Motor neuron (in vitro differentiated cells): ENCODE measurements around the gene ZNF549. TPM values are rescaled to one million over a fixed set of nuclear protein-coding genes. Genes with fewer than 3 reads are reported as not detected.

Experiments
- ATAC-seq, 8 experiments: fragments of 200-7000 bp; cut with Tn5 transposase; replicated peaks in 6 of 8; 2 replicates each; pipeline ENCODE4 v1.8.0; 2021; ENCODE audit warnings: mild to moderate bottlenecking in 8 of 8, moderate library complexity in 8 of 8
- H3K27ac ChIP-seq, 2 donors: fragments of 250-450 bp; sonication (Bioruptor Pico); 2 replicates each; pipeline ENCODE4 v1.9.0; 2021; ENCODE audit warnings: antibody characterized with exemption in 2 of 2, mild to moderate bottlenecking in 2 of 2, moderate library complexity in 1 of 2
- H3K4me1 ChIP-seq, 2 donors: fragments of 250-450 bp; sonication (Bioruptor Pico); replicated peaks in 1 of 2; 2 replicates each; pipeline ENCODE4 v1.6.1; 2021; ENCODE audit warnings: antibody characterized with exemption in 2 of 2, mild to moderate bottlenecking in 2 of 2, moderate library complexity in 1 of 2
- H3K4me3 ChIP-seq, 5 donors: fragments of 250-450 bp; sonication (Bioruptor Pico); 2 replicates each; pipeline ENCODE4 v1.9.0; 2021; ENCODE audit warnings: antibody characterized with exemption in 5 of 5, mild to moderate bottlenecking in 5 of 5, moderate library complexity in 4 of 5
- WGBS, 10 experiments: fragments of 450-650 bp; shearing (Covaris generic); methylation state at CpG; one replicate each; pipeline ENCODE4 v1.0.0; 2022; 5-methylcytosine and 5-hydroxymethylcytosine counted together
- in situ Hi-C, 9 experiments: fragments of 400-800 bp; cut with MboI; loops; one replicate each; pipeline ENCODE4 v1.15.0; 2021; ENCODE audit warnings: low sequenced_read_pairs in 9 of 9, low pct_unique_long_range_greater_than_20kb in 2 of 9; ENCODE audit not compliant: unreplicated experiment in 9 of 9
- total RNA-seq, 8 experiments: library from RNA; unstranded; fragments of 300-600 nt; gene quantifications; 2 replicates each; pipeline versions ENCODE4 v1.2.3 to v1.2.4, GENCODE V29; 2022

The ZNF549 gene
- total RNA-seq, 8 experiments from 2014 or later = 5.4 to 11.9 (median 7.9) TPM

- Histone ChIP-seq H3K4me1 (peaks cover 10% of the 10 kb centered on the region in 2 donors), H3K4me3 (peak within 1 kb of the TSS; percentile 61 to 98 (median 78)), H3K27ac (peak within 1 kb of the TSS; percentile 69 to 78)
- ATAC-seq = peak; percentile 87 to 98 (median 92)
- 0% methylated on average over 1 to 15 of the region's 62 CpGs; no CpG with 5 or more reads in 6 of the 10 experiments for WGBS, 10 experiments
- in situ Hi-C loops = no loop called here
These were observed 51.5 kb downstream of the ZNF549 start, which contains the start of gene ZNF416 for GRCh38 chr19:57578487-57579205. Gene ZNF416, minus strand, starts transcription at chr19:57578911. Its CDS starts 207 bp downstream, at chr19:57578704.

GRCh38 chr19:57583104-57583520, 56.0 kb downstream of the ZNF549 start:
- 60% methylated on average over 1 of the region's 21 CpGs; no CpG with 5 or more reads in 8 of the 10 experiments for WGBS, 10 experiments
- Histone ChIP-seq H3K4me1 (peaks cover 9% of the 10 kb centered on the region in 2 donors), H3K27ac (peak overlapping the region; percentile 77 to 82), H3K4me3 (peak overlapping the region in 1 of 5 donors; percentile 93)
- in situ Hi-C loops = no loop called here
- no peak for ATAC-seq

- H3K27ac ChIP-seq = peak within 1 kb of the TSS; percentile 77 to 82
- 0 to 28% (median 11%) methylated on average over 5 to 18 of the region's 76 CpGs; no CpG with 5 or more reads in 6 of the 10 experiments for WGBS, 10 experiments
- in situ Hi-C loops = no loop called here
These were observed 56.6 kb downstream of the ZNF549 start, which contains the start of gene ZIK1 for GRCh38 chr19:57583521-57584416. Gene ZIK1, plus strand, starts transcription at chr19:57584145. Its CDS starts 212 bp downstream, at chr19:57584357.

GRCh38 chr19:57587529-57587928, 60.4 kb downstream of the ZNF549 start:
- no peak overlapping the region for H3K27ac ChIP-seq
- peaks cover 8% of the 10 kb centered on the region in 2 donors for H3K4me1 ChIP-seq
- WGBS, 10 experiments = 0 to 100% (median 71%) methylated on average over 1 of the region's 1 CpG; no CpG with 5 or more reads in 5 of the 10 experiments
- ATAC-seq = no peak
- no peak overlapping the region for H3K4me3 ChIP-seq
- in situ Hi-C loops = no loop called here

More at GRCh38 chr19:57583521-57584416, 56.6 kb downstream of the ZNF549 start, which contains the start of gene ZIK1:
- Histone ChIP-seq H3K4me3 (peak within 1 kb of the TSS; percentile 57 to 93 (median 71)), H3K4me1 (peaks cover 8% of the 10 kb centered on the region in 2 donors)
- peak; percentile 88 to 96 (median 94) for ATAC-seq

- WGBS, 10 experiments = 50 to 85% (median 69%) methylated on average over 2 to 7 of the region's 8 CpGs; no CpG with 5 or more reads in 2 of the 10 experiments
- peak overlapping the region; percentile 54 to 97 (median 78) for H3K4me3 ChIP-seq
- ATAC-seq = no peak
- peak overlapping the region in 1 of 2 donors; percentile 48 for H3K27ac ChIP-seq
- in situ Hi-C loops = no loop called here
- H3K4me1 ChIP-seq = peaks cover 5 to 8% of the 10 kb centered on the region in 2 donors
These were observed 72.2 kb downstream of the ZNF549 start for GRCh38 chr19:57599377-57599760.

GRCh38 chr19:57599761-57600383, 72.7 kb downstream of the ZNF549 start, which contains the start of gene ZNF530:
Gene ZNF530, plus strand, starts transcription at chr19:57599885. Its CDS starts 4,461 bp downstream, at chr19:57604346.
- Histone ChIP-seq H3K27ac (peak within 1 kb of the TSS; percentile 2 to 48), H3K4me3 (peak within 1 kb of the TSS; percentile 54 to 97 (median 78)), H3K4me1 (peaks cover 5 to 8% of the 10 kb centered on the region in 2 donors)
- WGBS, 10 experiments = 0 to 8% (median 0%) methylated on average over 2 to 4 of the region's 53 CpGs; no CpG with 5 or more reads in 7 of the 10 experiments
- peak; percentile 99 to 100 (median 100) for ATAC-seq
- in situ Hi-C loops = no loop called here

GRCh38 chr19:57606931-57607330, 79.8 kb downstream of the ZNF549 start:
- ATAC-seq = no peak
- H3K27ac ChIP-seq = no peak overlapping the region
- no peaks in the 10 kb centered on the region for H3K4me1 ChIP-seq
- in situ Hi-C loops = no loop called here
- H3K4me3 ChIP-seq = no peak overlapping the region
- 82 to 100% (median 99%) methylated on average over 1 to 5 of the region's 5 CpGs; no CpG with 5 or more reads in 2 of the 10 experiments for WGBS, 10 experiments

Other genes with a start within 250 kb of the ZNF549 start
- 100 to 1,000 TPM in 1 of 8 experiments, 10 to 100 TPM in 7; 38.8 to 113 (median 68.9) TPM for gene ZNF460, start 246.9 kb upstream of the ZNF549 start, total RNA-seq
- gene ZNF543, start 206.9 kb upstream of the ZNF549 start, total RNA-seq = 10 to 100 TPM in 4 of 8 experiments, 1 to 10 TPM in 4; 6.2 to 13.8 (median 10.1) TPM
- 10 to 100 TPM in 5 of 8 experiments, 1 to 10 TPM in 3; 5.7 to 12.0 (median 10.7) TPM for gene ZNF304, start 176.1 kb upstream of the ZNF549 start, total RNA-seq
- gene TRAPPC2B, start 163.8 kb upstream of the ZNF549 start, total RNA-seq = 10 to 100 TPM; 10.3 to 33.5 (median 24.1) TPM
- gene ZNF547, start 163.8 kb upstream of the ZNF549 start, total RNA-seq = 1 to 10 TPM; 3.8 to 6.9 (median 5.8) TPM
- 10 to 100 TPM in 7 of 8 experiments, 1 to 10 TPM in 1; 9.9 to 35.5 (median 25.4) TPM for gene ZNF548, start 137.5 kb upstream of the ZNF549 start, total RNA-seq
- 10 to 100 TPM in 7 of 8 experiments, 1 to 10 TPM in 1; 7.8 to 21.6 (median 11.9) TPM for gene ZNF17, start 116.2 kb upstream of the ZNF549 start, total RNA-seq
- 10 to 100 TPM; 10.1 to 24.0 (median 13.8) TPM for gene ZNF749, start 92.0 kb upstream of the ZNF549 start, total RNA-seq
- gene VN1R1, start 70.2 kb upstream of the ZNF549 start, total RNA-seq = 1 to 10 TPM in 7 of 8 experiments, under 1 TPM in 1; 0.92 to 4.2 (median 1.7) TPM
- 10 to 100 TPM in 7 of 8 experiments, 1 to 10 TPM in 1; 7.4 to 33.0 (median 19.7) TPM for gene ZNF772, start 49.8 kb upstream of the ZNF549 start, total RNA-seq
- 10 to 100 TPM; 12.4 to 18.6 (median 13.1) TPM for gene ZNF419, start 39.6 kb upstream of the ZNF549 start, total RNA-seq
- 10 to 100 TPM in 5 of 8 experiments, 1 to 10 TPM in 3; 6.3 to 17.9 (median 10.9) TPM for gene ZNF773, start 27.4 kb upstream of the ZNF549 start, total RNA-seq
- gene ZNF550, start 32.5 kb downstream of the ZNF549 start, total RNA-seq = 10 to 100 TPM in 6 of 8 experiments, 1 to 10 TPM in 2; 7.4 to 14.5 (median 12.0) TPM
- 10 to 100 TPM in 1 of 8 experiments, 1 to 10 TPM in 7; 4.7 to 10.8 (median 7.3) TPM for gene ZNF416, start 51.6 kb downstream of the ZNF549 start, total RNA-seq
- 10 to 100 TPM in 4 of 8 experiments, 1 to 10 TPM in 4; 3.0 to 19.2 (median 9.4) TPM for gene ZIK1, start 56.8 kb downstream of the ZNF549 start, total RNA-seq
- 1 to 10 TPM; 2.4 to 6.6 (median 3.5) TPM for gene ZNF530, start 72.5 kb downstream of the ZNF549 start, total RNA-seq
- 10 to 100 TPM; 10.5 to 22.4 (median 18.5) TPM for gene ZNF134, start 86.9 kb downstream of the ZNF549 start, total RNA-seq
- 10 to 100 TPM; 10.2 to 28.1 (median 19.6) TPM for gene ZNF211, start 105.8 kb downstream of the ZNF549 start, total RNA-seq
- under 1 TPM in 2 of 8 experiments, not detected in 6; 0.14 to 0.15 TPM for gene ZSCAN4, start 141.6 kb downstream of the ZNF549 start, total RNA-seq
- 10 to 100 TPM in 3 of 8 experiments, 1 to 10 TPM in 5; 4.7 to 15.2 (median 7.8) TPM for gene ZNF551, start 154.6 kb downstream of the ZNF549 start, total RNA-seq
- 1 to 10 TPM in 6 of 8 experiments, under 1 TPM in 2; 0.73 to 7.2 (median 1.7) TPM for gene ZNF154, start 181.8 kb downstream of the ZNF549 start, total RNA-seq
- 10 to 100 TPM in 1 of 8 experiments, 1 to 10 TPM in 7; 1.7 to 11.4 (median 4.1) TPM for gene ZNF671, start 200.3 kb downstream of the ZNF549 start, total RNA-seq
- gene ZNF776, start 219.5 kb downstream of the ZNF549 start, total RNA-seq = 10 to 100 TPM in 7 of 8 experiments, 1 to 10 TPM in 1; 9.8 to 28.0 (median 15.7) TPM
- 10 to 100 TPM in 7 of 8 experiments, 1 to 10 TPM in 1; 8.6 to 27.4 (median 16.2) TPM for gene ZNF586, start 242.3 kb downstream of the ZNF549 start, total RNA-seq